AG04449 (cell line): ENCODE data around the gene ATG4D.
A peak's percentile ranks its signal among the peaks of the same experiment; 100 is the strongest.

Experiments used
- CTCF ChIA-PET: fragments of 350-600 bp; formaldehyde crosslinking; extraction: SDS; loops from one replicate; lab custom pipeline; 2021; ENCODE audit warnings: antibody characterized with exemption; lab: Yijun Ruan, JAX
- POLR2A ChIA-PET: fragments of 400-600, 350-600 bp; formaldehyde crosslinking; extraction: SDS; loops from one replicate; lab custom pipeline; 2020; ENCODE audit warnings: antibody characterized with exemption, inconsistent platforms; lab: Yijun Ruan, JAX
- DNase-seq: peaks from one replicate; pipeline ENCODE4 v3.0.0-alpha.2; 2010; ENCODE audit warnings: low read depth, low spot score
- H3K4me3 ChIP-seq: 2 replicates; pipeline ENCODE4 v1.5.1; 2011; ENCODE audit warnings: low read depth, mild to moderate bottlenecking, control low read depth, low read length
- TF ChIP-seq, protein P1 (sequence below): IDR thresholded peaks from one replicate; pipeline ENCODE4 v1.5.1; 2011; ENCODE audit warnings: mild to moderate bottlenecking, moderate library complexity, low read length, control low read depth, inconsistent platforms; ENCODE audit not compliant: insufficient read depth; ENCODE audit errors: missing control alignments

The ATG4D gene

DNA sequence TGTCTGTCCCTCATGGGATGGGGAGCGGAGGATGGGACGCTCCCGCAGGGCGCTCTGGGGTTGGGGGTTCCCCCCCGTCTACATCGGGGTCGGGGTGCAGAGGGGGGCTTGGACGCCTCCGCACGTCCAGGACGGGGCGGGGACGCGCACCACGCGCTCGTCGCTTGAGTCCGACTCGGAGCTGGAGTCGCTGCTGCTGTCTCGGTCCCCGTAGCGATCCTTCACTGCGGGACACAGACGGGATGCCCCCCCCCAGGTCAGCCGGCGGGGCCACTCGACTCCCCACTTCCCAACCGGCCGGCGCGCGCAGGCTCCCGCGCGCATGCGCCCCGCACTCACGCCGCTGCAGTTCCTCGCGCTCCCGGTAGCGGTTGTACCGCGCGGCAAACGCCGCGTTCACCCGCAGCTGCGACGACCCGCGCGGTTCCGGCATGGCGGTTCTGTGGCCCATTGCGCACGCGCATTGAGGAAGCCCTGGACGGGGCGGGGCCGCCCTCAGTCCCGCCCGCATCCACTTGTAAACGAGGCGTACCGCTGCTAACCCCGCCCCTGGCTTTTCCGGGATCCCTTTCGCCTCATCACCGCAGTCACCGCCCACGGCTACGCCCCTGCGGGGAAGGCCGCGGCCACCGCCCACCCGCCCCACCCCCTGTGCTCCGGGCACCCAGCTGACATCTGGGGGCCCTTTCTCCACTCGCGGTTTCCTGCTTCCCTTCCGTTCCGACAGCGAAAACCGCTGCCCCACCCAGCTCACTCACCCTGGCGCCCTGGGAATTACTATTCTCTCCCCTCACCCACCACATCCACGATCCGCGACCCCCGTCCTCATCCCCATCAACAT, 22.1 kb downstream of the ATG4D start, which contains the start of gene KRI1:
TSS of gene KRI1 (minus strand) at position 444 of the 841 bp plus-strand sequence. CDS start at position 433, 11 bp downstream.
- CTCF ChIA-PET = interaction anchor here (0.6 to 2.5 kb wide), 7 partner anchors 10 to 150 kb away, joined by 3 to 10 read pairs (median 5); no protein-coding TSS in a partner anchor
- DNase-seq = peak; percentile 67
- TF ChIP-seq, protein P1, sequence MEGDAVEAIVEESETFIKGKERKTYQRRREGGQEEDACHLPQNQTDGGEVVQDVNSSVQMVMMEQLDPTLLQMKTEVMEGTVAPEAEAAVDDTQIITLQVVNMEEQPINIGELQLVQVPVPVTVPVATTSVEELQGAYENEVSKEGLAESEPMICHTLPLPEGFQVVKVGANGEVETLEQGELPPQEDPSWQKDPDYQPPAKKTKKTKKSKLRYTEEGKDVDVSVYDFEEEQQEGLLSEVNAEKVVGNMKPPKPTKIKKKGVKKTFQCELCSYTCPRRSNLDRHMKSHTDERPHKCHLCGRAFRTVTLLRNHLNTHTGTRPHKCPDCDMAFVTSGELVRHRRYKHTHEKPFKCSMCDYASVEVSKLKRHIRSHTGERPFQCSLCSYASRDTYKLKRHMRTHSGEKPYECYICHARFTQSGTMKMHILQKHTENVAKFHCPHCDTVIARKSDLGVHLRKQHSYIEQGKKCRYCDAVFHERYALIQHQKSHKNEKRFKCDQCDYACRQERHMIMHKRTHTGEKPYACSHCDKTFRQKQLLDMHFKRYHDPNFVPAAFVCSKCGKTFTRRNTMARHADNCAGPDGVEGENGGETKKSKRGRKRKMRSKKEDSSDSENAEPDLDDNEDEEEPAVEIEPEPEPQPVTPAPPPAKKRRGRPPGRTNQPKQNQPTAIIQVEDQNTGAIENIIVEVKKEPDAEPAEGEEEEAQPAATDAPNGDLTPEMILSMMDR = peak; percentile 53
- H3K4me3 ChIP-seq = peak within 1 kb of the TSS; percentile 98
- POLR2A ChIA-PET = interaction anchor here (0.6 kb wide), 1 partner anchor 70 kb away, joined by 3 read pairs; no protein-coding TSS in a partner anchor

DNA sequence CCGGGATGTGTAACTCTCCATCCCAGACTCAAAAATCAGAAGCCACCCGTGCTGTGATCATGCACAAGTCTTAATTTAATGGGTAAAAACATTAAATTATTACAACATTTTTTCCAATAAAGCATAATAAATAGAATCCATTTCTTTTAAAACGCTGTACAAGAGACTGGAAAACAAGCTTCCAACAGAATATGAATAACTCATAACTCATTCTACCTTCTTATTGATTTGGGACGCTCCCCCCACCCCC, 22.6 kb downstream of the ATG4D start:
- H3K4me3 ChIP-seq = peak overlapping the region; percentile 98
- ChIA-PET CTCF (interaction anchor here (0.6 to 9.0 kb wide), 8 partner anchors 15 to 150 kb away, joined by 3 to 74 read pairs (median 6); no protein-coding TSS in a partner anchor), POLR2A (interaction anchor here (0.6 kb wide), 1 partner anchor 71 kb away, joined by 3 read pairs; no protein-coding TSS in a partner anchor)
- TF ChIP-seq, protein P1 = no peak
- no peak for DNase-seq

DNA sequence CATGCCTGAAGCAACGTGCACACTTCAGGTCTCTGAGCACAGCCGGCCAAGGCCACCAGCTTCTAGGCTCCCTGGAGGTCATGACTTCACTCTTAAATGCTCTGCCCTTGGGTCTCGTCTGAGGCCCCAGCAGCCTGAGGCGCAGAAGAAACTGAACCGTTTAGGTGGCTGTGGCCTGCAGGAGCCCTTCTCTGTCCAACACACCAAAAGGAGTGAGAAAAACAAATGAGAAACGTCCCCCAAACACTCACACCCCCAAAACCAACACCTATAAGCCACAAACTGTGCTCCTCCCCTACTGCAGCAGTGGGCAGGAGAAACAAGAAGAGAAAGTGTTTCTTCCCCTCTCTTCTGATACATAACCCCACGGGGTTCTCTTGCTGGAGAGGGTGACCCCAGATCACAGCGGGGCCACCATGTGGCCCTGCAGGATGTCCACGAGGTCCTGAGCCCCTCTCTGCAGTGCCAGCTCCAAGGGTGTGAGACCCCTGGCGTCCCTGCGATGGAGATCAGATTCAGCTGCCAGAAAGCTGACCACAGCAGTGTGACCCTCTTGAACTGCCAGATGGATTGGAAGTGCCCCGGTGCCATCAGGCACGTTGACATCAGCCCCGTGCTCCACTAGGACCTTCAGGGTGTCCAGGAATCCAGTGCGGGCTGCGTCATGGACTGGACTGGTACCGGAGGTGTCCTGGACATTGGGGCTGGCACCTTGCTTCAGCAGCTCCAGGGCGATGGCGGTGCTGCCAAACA, 23.1 kb downstream of the ATG4D start:
- TF ChIP-seq, protein P1 = no peak
- DNase-seq = no peak
- ChIA-PET POLR2A (no interaction called here), CTCF (interaction anchor here (0.6 to 19.6 kb wide), 13 partner anchors 15 to 162 kb away, joined by 3 to 644 read pairs (median 6); no protein-coding TSS in a partner anchor)
- peak overlapping the region; percentile 35 for H3K4me3 ChIP-seq

DNA sequence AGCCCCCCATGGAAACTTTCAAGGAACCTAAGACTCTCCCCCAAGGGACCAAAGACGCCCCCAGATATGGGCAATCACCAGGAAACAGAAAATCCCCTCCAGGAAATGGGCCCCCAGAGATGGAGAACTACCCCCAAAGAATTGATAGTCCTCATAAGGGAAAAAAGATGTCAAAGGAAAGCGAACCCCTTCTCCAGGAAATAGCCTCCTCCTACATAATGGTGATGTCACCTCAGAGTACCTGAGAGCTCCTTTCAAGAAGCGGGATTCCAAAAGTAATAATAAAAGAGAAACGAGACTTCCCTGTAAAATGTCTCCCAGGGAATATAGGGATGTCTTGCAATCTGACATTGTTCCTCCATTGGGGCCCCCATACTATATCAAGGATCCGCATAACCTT, 24.0 kb downstream of the ATG4D start:
- ChIA-PET CTCF (interaction anchor here (1.0 to 19.6 kb wide), 10 partner anchors 14 to 163 kb away, joined by 3 to 644 read pairs (median 7); no protein-coding TSS in a partner anchor), POLR2A (no interaction called here)
- peak overlapping the region; percentile 72 for H3K4me3 ChIP-seq
- DNase-seq = no peak
- TF ChIP-seq, protein P1 = no peak

DNA sequence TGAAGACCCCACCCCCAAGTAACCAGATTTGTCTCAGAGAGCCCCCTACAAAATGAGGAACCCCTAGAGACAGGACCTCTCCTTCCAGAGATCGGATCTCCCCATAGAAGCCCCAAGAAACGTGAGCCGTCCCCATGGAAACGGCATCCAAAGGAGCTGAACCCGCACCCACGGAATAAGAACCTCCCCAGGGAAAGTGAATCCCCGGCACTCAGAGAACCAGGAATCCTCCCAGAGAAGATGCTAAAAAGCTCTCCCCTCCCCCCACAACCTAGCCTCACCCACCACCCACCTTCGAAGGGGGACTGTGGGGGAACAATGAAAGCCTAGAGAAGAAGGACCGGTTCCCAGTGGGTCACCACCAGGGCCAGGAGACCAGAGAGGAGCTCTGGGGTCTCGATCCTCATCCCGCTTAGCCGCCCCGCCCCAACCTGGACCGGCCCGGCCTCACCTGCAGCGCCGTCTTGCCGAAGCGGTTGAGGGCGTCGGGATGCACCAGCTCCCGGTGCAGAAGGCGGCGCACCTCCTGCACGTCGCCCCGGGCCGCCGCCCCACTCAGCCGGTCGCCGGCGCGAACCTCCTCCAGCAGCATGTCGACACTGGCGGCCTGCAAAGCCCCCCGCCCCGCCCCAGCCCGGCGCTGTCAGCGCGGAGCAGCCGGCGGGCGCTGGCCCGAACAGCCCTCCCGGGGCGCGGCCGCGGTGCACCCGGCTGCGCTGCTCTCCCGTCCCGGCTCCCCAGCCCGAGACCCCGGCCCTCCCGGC, 24.5 kb downstream of the ATG4D start:
- TF ChIP-seq, protein P1 = peak; percentile 1
- ChIA-PET POLR2A (no interaction called here), CTCF (interaction anchor here (0.5 to 19.6 kb wide), 10 partner anchors 13 to 206 kb away, joined by 3 to 644 read pairs (median 7); no protein-coding TSS in a partner anchor)
- H3K4me3 ChIP-seq = peak overlapping the region; percentile 72
- DNase-seq = no peak
